Left lung (tissue), 10 donors: ENCODE data around the gene RIPOR1. TPM values are rescaled to one million over a fixed set of nuclear protein-coding genes. Genes with fewer than 3 reads are reported as not detected.

Source experiments
- ATAC-seq: fragments of 200-7000 bp; cut with Tn5 transposase; one replicate; pipeline ENCODE4 v1.9.1; 2020; ENCODE audit warnings: moderate library complexity
- DNase-seq, 4 donors: peaks; one replicate each; pipeline ENCODE4 v3.0.0-alpha.2; 2013 to 2020
- H3K27ac ChIP-seq, 2 donors: fragments of 200-600 bp; sonication (generic) in 1 of 2; one replicate each; pipeline versions ENCODE4 v1.5.0 to v1.8.0; 2020 to 2021
- H3K27me3 ChIP-seq, 2 donors: fragments of 200-600 bp; sonication (generic) in 1 of 2; one replicate each; pipeline versions ENCODE4 v1.5.0 to v1.8.0; 2020 to 2021
- H3K36me3 ChIP-seq, 2 donors: fragments of 200-600 bp; sonication (generic) in 1 of 2; one replicate each; pipeline versions ENCODE4 v1.5.0 to v1.8.0; 2020 to 2021
- H3K4me1 ChIP-seq, 2 donors: fragments of 200-600 bp; one replicate each; pipeline ENCODE4 v1.8.0; 2021
- H3K4me3 ChIP-seq, 2 donors: fragments of 200-600 bp; sonication (generic) in 1 of 2; one replicate each; pipeline versions ENCODE4 v1.5.0 to v1.8.0; 2020 to 2021; ENCODE audit warnings: mild to moderate bottlenecking in 1 of 2
- H3K9me3 ChIP-seq, 2 donors: fragments of 200-600 bp; sonication (generic) in 1 of 2; one replicate each; pipeline versions ENCODE4 v1.5.0 to v1.8.0; 2020 to 2021
- intact Hi-C, 2 donors: fragments of 100-400 bp; cut with DNase I; formaldehyde crosslinking; loops; one replicate each; pipeline versions ENCODE4 v1.11.2 to v1.14.2; 2022
- polyA plus RNA-seq, 6 donors: library from polyadenylated mRNA; unstranded; fragments of 120-200 nt; gene quantifications; one replicate each; pipeline ENCODE4 v1.2.1, GENCODE V29; 2013; ENCODE audit not compliant: insufficient read length in 6 of 6
- total RNA-seq, 2 donors: library from RNA; stranded (reverse); fragmentation: NEBNext Ultra II Directional; extraction: Animal tissue kit (Norgen Biotek cat#: 25700); gene quantifications; one replicate each; pipeline ENCODE4 v1.2.1, GENCODE V29; 2021
- TF ChIP-seq, protein P1 (sequence below), 2 donors: fragments of 200-600 bp; sonication (generic) in 1 of 2; IDR thresholded peaks; one replicate each; pipeline versions ENCODE4 v1.5.0 to v1.8.0; 2021; ENCODE audit warnings: antibody characterized with exemption in 2 of 2
- donor health status: DM: no; HTN: yes; CAD: no.
- donor health status: DM: no; HTN: no; CAD: no.

RIPOR1 gene
- total and polyA plus RNA-seq, 8 donors, result 52.8 to 123 (median 65.7) TPM

DNA sequence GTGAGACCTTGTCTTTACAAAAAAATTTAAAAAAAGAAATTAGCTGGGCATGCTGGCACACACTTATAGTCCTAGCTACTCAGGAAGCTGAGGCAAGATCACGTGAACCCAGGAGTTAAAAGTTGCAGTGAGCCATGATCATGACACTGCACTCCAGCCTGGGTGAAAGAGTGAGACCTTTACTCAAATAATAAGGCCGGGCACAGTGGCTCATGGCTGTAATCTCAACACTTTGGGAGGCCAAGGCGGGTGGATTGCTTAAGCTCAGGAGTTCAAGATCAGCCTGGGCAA lies 11.5 kb upstream of the RIPOR1 start:
- TF ChIP-seq, protein P1, sequence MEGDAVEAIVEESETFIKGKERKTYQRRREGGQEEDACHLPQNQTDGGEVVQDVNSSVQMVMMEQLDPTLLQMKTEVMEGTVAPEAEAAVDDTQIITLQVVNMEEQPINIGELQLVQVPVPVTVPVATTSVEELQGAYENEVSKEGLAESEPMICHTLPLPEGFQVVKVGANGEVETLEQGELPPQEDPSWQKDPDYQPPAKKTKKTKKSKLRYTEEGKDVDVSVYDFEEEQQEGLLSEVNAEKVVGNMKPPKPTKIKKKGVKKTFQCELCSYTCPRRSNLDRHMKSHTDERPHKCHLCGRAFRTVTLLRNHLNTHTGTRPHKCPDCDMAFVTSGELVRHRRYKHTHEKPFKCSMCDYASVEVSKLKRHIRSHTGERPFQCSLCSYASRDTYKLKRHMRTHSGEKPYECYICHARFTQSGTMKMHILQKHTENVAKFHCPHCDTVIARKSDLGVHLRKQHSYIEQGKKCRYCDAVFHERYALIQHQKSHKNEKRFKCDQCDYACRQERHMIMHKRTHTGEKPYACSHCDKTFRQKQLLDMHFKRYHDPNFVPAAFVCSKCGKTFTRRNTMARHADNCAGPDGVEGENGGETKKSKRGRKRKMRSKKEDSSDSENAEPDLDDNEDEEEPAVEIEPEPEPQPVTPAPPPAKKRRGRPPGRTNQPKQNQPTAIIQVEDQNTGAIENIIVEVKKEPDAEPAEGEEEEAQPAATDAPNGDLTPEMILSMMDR (IDR thresholded peaks at IDR 0.05), result no peak
- H3K4me1 ChIP-seq, result peaks cover 0 to 40% of the 10 kb centered on the region in 2 donors
- H3K27ac ChIP-seq, result no peak overlapping the region
- no peaks in the 10 kb centered on the region for H3K36me3 ChIP-seq
- H3K9me3 ChIP-seq, result no peaks in the 10 kb centered on the region
- H3K27me3 ChIP-seq, result no peaks in the 10 kb centered on the region
- DNase-seq, result no peak
- intact Hi-C loops, result no loop called here
- H3K4me3 ChIP-seq, result no peak overlapping the region
- no peak for ATAC-seq

DNA sequence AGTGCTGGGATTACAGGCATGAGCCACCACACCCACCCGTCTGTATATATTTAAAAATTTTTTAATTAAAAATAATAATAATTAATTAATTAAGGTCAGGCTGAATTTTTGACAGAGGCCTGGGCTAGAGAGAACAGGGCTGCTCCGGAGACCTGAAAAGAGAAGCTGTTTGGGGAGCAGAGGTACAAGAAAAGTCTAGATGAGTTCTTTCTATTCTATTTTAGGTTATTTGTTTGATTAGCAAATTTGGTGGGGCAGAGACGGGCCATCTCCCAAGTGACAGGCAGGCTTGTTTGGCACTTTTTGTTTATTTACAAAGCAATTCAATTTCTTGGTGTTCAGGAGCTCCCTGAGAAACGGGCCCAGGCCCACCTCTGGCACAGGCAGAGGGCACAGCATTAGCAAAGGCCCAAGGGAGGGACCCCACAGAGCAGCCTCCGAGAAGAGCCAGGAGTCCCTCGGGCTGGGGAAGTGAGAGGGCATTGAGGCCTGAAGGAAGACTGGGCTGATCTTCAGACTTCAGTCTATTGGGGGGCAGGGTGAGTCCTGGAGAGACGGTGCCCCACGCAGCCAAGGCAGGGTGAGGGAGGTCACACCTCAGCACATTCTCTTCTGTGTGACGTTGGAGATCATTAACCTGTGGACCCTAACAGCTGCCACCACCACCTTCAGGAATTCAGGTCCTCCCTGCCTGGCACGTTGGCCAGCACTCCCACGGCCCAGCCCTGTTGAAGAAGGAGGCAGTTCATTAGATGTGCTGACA lies 10.8 kb upstream of the RIPOR1 start:
- TF ChIP-seq, protein P1 (IDR thresholded peaks at IDR 0.05), result no peak
- DNase-seq (no peak), ATAC-seq (no peak)
- Histone ChIP-seq H3K27me3 (no peaks in the 10 kb centered on the region), H3K27ac (no peak overlapping the region), H3K36me3 (no peaks in the 10 kb centered on the region), H3K4me3 (no peak overlapping the region), H3K4me1 (peaks cover 0 to 43% of the 10 kb centered on the region in 2 donors), H3K9me3 (no peaks in the 10 kb centered on the region)
- intact Hi-C loops, result no loop called here

DNA sequence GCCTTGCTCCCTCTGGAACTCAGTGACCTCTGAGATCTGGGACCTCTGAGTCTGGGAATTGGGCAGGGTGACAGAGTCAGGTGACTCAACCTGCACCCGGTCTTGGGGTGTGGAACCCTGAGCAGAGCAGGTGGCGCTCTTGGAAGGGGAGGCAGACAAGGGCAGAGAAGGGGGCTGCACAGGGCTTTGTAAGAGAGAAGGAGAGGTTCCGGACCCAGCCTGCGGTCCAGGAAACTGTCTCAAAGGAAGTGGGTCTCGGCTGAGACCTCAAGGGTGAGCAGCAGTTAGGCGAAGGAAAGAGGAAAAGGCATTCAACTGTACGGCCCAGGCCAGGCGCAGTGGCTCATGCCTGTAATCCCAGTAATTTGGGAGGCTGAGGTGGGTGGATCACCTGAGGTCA lies 10.0 kb upstream of the RIPOR1 start:
- no peak for ATAC-seq

DNA sequence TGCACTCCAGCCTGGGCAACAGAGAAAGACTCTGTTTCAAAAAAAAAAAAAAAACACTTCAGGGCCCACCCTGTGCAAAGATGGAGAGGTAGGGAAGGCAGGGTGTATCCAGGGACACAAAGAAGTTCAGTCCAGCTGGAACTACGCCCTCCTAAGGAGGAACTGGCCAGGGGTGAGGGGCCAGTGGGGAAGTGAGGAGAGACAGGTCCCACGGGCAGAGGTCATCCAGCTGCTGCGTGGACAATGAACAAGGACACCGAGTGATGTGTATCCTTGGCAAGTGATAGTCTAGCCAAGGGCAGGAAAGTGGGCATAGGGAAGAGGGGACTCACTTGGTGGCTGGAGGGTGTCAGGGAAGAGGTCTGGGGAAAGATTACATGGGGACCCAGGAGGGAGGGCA lies 9.4 kb upstream of the RIPOR1 start:
- ATAC-seq (no peak), DNase-seq (no peak)
- TF ChIP-seq, protein P1 (IDR thresholded peaks at IDR 0.05), result no peak
- peaks cover 0 to 38% of the 10 kb centered on the region in 2 donors for H3K4me1 ChIP-seq
- no peak overlapping the region for H3K27ac ChIP-seq
- no peaks in the 10 kb centered on the region for H3K9me3 ChIP-seq
- no peaks in the 10 kb centered on the region for H3K27me3 ChIP-seq
- no peak overlapping the region for H3K4me3 ChIP-seq
- no peaks in the 10 kb centered on the region for H3K36me3 ChIP-seq
- intact Hi-C loops, result no loop called here

More for the DNA sequence above, 10.0 kb upstream of the RIPOR1 start:
- no peak overlapping the region for H3K27ac ChIP-seq
- TF ChIP-seq, protein P1 (IDR thresholded peaks at IDR 0.05), result no peak
- H3K27me3 ChIP-seq, result no peaks in the 10 kb centered on the region
- H3K9me3 ChIP-seq, result no peaks in the 10 kb centered on the region
- H3K4me3 ChIP-seq, result no peak overlapping the region
- peaks cover 0 to 43% of the 10 kb centered on the region in 2 donors for H3K4me1 ChIP-seq
- DNase-seq, result no peak
- intact Hi-C loops, result no loop called here
- H3K36me3 ChIP-seq, result no peaks in the 10 kb centered on the region

DNA sequence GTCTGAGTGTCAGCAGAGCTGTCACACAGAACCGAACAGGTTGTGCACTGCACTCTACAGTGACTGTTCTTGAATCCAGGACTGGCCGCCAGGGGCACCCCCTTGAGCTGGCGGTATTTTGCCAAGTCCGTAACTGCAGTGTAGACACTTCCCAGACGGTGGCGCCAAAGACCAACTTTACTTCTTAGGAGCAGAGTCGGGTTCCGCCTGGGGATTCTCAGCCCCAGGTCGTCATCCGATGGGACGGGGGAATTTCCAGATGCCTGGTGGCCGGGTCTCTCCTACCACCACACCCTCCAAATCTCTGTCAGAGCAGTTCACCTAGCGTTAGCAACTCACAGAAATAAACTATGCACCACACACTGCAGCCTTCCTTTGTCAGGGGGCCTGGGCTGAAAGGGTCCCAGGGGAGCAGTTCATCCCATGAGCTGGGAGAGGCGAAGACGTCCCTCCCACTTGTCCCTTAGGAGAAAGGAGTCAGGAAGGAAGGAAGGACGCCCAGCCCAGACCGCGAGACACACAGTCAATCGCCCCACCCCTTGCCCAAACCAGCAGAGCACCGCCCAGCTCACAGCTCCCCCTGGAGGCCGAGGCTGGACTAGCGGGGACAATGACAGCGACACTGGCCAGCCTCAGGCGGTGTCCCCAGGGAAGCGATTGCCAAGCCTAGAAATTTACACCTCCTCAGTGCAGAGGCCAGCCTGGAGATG lies 7.4 kb upstream of the RIPOR1 start:
- H3K27me3 ChIP-seq, result no peaks in the 10 kb centered on the region
- H3K4me3 ChIP-seq, result peak overlapping the region; percentile 27 to 44
- TF ChIP-seq, protein P1 (IDR thresholded peaks at IDR 0.05), result peak; percentile 71 to 84
- DNase-seq, result peak; percentile 95 to 98 (median 96)
- H3K27ac ChIP-seq, result peak overlapping the region; percentile 91 to 95
- ATAC-seq, result peak; percentile 99
- H3K9me3 ChIP-seq, result no peaks in the 10 kb centered on the region
- H3K4me1 ChIP-seq, result peaks cover 0 to 30% of the 10 kb centered on the region in 2 donors
- H3K36me3 ChIP-seq, result no peaks in the 10 kb centered on the region
- intact Hi-C loops, result no loop called here
